Measurements from ENCODE around the gene KIF1B. TPM values are rescaled to one million over a fixed set of nuclear protein-coding genes. Genes with fewer than 3 reads are reported as not detected.

The KIF1B gene
- total RNA-seq (2014; rRNA removed; shearing (Covaris generic)): 8.7 and 10.5 TPM in 2 replicates

GRCh38 chr1:10209905-10210810 is at the start of gene KIF1B:
TSS of gene KIF1B (plus strand) at chr1:10210570. CDS start at chr1:10232329, 21,759 bp downstream.
- DNase-seq (ENCODE audit: low spot score): peak; percentile 97

- no peak for DNase-seq (ENCODE audit: low spot score)
Observed at GRCh38 chr1:10160907-10161490, 49.4 kb upstream of the KIF1B start.

GRCh38 chr1:10161541-10162290 is 48.7 kb upstream of the KIF1B start:
- DNase-seq (ENCODE audit: low spot score): no peak

GRCh38 chr1:10168912-10169514 is 41.4 kb upstream of the KIF1B start:
- no peak for DNase-seq (ENCODE audit: low spot score)

GRCh38 chr1:10170239-10170574 is 40.2 kb upstream of the KIF1B start:
- no peak for DNase-seq (ENCODE audit: low spot score)

- no peak for DNase-seq (ENCODE audit: low spot score)
Observed at GRCh38 chr1:10171105-10171767, 39.1 kb upstream of the KIF1B start.

- no peak for DNase-seq (ENCODE audit: low spot score)
Observed at GRCh38 chr1:10171995-10172669, 38.2 kb upstream of the KIF1B start.

GRCh38 chr1:10173582-10173981 is 36.8 kb upstream of the KIF1B start:
- no peak for DNase-seq (ENCODE audit: low spot score)

- no peak for DNase-seq (ENCODE audit: low spot score)
Observed at GRCh38 chr1:10177876-10178275, 32.5 kb upstream of the KIF1B start.

- no peak for DNase-seq (ENCODE audit: low spot score)
Observed at GRCh38 chr1:10178597-10179405, 31.6 kb upstream of the KIF1B start.

GRCh38 chr1:10179406-10180091 is 30.8 kb upstream of the KIF1B start:
- DNase-seq (ENCODE audit: low spot score): no peak

GRCh38 chr1:10181154-10181553 is 29.2 kb upstream of the KIF1B start:
- no peak for DNase-seq (ENCODE audit: low spot score)

GRCh38 chr1:10185759-10186158 is 24.6 kb upstream of the KIF1B start:
- no peak for DNase-seq (ENCODE audit: low spot score)

- DNase-seq (ENCODE audit: low spot score): no peak
Observed at GRCh38 chr1:10186331-10187025, 23.9 kb upstream of the KIF1B start.

GRCh38 chr1:10187026-10187334 is 23.4 kb upstream of the KIF1B start:
- no peak for DNase-seq (ENCODE audit: low spot score)

- no peak for DNase-seq (ENCODE audit: low spot score)
Observed at GRCh38 chr1:10188133-10188650, 22.2 kb upstream of the KIF1B start.

GRCh38 chr1:10189659-10190058 is 20.7 kb upstream of the KIF1B start:
- no peak for DNase-seq (ENCODE audit: low spot score)

GRCh38 chr1:10192263-10192662 is 18.1 kb upstream of the KIF1B start:
- no peak for DNase-seq (ENCODE audit: low spot score)

GRCh38 chr1:10193288-10193687 is 17.1 kb upstream of the KIF1B start:
- DNase-seq (ENCODE audit: low spot score): no peak

Measured in HT-29 (cell line).